D721Med (cell line): ENCODE data around the gene SNX33.
"Not testable (repeated sequence)": the region's sequence is repeated elsewhere in the genome, so short reads cannot be mapped to it uniquely, and the experiment has no call there.

Experiments
- DNase-seq: peaks from one replicate; pipeline ENCODE4 v3.0.0; 2011; ENCODE audit warnings: low spot score; ENCODE audit not compliant: insufficient read length
- FAIRE-seq: peaks from 2 replicates; lab custom pipeline; 2011; peaks lifted over from hg19 to GRCh38; lab: Jason Lieb, UNC
- TF ChIP-seq, protein P1 (sequence below): IDR thresholded peaks from 2 replicates; pipeline ENCODE4 v1.5.1; 2012; ENCODE audit warnings: mild to moderate bottlenecking, control low read depth; ENCODE audit not compliant: insufficient read depth; ENCODE audit errors: missing control alignments

The SNX33 gene

DNA sequence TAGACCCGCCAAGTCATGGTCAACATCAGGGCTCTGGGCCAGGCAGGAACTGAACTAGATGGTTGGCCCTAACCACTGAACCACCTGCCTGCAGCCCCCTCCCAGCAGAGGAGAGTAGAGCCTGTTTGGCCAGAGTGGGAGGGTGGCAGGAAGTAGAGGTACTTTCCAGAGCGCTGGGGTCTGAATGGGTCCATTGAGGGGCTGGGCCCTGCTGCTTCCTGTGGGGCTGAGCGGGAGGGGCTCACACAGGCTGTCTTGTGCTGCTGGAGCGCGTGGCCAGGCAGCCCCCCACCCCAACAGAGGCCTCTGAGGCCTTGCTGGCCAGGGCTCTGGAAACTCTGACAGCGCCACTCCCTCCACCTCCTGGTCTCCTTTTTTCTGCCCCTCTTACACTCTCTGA lies 47.5 kb downstream of the SNX33 start:
- no peak for FAIRE-seq
- DNase-seq, result no peak
- TF ChIP-seq, protein P1, sequence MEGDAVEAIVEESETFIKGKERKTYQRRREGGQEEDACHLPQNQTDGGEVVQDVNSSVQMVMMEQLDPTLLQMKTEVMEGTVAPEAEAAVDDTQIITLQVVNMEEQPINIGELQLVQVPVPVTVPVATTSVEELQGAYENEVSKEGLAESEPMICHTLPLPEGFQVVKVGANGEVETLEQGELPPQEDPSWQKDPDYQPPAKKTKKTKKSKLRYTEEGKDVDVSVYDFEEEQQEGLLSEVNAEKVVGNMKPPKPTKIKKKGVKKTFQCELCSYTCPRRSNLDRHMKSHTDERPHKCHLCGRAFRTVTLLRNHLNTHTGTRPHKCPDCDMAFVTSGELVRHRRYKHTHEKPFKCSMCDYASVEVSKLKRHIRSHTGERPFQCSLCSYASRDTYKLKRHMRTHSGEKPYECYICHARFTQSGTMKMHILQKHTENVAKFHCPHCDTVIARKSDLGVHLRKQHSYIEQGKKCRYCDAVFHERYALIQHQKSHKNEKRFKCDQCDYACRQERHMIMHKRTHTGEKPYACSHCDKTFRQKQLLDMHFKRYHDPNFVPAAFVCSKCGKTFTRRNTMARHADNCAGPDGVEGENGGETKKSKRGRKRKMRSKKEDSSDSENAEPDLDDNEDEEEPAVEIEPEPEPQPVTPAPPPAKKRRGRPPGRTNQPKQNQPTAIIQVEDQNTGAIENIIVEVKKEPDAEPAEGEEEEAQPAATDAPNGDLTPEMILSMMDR, result no peak

DNA sequence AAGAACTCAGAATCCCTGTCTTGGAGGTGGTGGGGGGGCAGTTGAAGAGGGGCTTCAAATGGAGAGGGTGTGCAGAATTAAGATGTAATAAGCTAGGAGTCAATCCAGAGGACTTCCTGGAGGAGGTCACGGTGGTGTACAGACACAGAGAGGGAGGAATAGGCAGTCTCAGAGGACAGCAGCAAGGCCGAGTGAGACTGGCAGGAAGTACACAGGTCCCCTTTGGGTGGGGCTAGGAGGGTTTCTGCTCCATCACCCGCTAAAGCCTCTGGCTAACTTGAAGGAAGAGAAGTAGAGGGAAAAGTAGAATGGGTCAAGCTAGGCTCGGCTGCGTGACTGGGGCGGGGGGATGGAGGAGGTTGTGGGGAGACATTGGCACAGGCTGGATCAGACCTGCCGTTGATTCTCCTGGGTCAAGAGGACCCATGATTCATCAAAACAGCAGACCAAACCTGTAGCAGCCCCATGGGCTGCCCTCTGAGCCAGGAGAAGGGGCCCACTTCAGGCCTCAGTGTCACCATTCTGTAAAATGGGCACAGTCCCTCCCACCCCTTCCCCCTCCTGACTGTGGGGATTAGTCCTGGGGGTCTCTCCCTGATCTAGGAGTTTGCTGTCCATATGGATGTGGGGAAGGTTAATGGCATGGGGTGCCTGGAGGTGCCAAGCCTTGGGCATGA lies 48.1 kb downstream of the SNX33 start:
- TF ChIP-seq, protein P1, result no peak
- no peak for DNase-seq
- FAIRE-seq, result no peak

DNA sequence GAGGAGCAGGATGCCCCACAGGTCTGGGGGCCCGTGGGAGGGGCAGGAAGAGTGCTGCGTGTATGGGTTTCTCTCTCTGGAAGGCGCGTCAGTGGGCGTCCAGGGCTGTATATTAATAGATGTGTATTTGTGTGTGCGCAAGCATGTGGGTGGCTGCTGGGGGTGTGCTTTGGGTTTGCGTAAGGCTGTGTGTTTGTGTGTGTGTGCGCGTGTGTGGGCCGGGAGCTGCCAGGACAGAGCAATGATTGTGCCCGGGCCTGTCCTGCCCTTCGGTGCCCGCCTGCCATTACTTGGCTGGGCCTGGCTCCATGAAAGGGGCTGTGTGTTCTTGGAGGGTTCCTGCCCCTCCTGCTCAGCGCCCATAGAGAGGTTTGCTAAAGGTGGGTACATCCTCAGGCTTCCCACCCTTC lies 48.6 kb downstream of the SNX33 start:
- DNase-seq, result no peak
- TF ChIP-seq, protein P1, result no peak
- no peak for FAIRE-seq

DNA sequence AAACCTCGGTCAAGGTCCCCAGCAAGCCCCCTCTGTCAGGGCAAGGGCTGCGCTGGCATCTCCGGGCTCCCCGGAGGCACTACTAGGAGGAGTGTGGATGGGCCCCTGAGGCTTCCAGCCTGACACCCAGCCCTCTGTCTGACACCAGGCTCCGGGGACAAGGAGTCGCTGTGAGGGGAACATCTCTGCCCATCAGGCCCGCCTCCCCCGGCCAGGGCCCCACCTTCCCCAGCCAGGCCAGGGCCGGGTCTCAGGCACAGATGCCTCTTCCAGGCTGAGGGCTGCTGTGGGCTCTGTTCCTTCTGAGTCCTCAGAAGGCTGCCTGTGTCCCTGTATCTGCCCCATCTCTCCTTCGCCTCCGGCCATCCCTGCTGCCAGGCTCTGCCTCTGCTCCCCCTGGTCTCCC lies 49.1 kb downstream of the SNX33 start:
- FAIRE-seq (no peak), DNase-seq (no peak)
- TF ChIP-seq, protein P1, result no peak

DNA sequence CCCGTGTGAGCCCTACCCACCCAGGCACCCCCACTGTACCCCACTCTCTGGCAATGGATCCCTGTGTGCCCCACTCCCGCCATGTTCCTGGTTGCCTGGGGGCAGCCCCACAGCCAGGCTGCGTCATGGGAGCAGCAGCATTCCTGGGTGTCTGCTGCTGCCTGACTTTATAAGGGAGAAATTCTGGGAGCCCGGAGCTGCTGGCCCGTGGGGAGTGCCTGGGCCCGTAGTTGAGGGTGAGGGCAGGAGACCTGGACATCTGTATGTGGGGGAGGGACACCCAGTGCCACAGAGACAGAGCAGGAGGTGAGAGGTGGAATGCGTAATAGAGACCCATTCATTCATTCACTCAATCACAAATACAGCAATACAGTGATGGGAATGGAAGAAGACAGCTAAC lies 49.8 kb downstream of the SNX33 start:
- DNase-seq (no peak), FAIRE-seq (no peak)
- TF ChIP-seq, protein P1, result no peak

DNA sequence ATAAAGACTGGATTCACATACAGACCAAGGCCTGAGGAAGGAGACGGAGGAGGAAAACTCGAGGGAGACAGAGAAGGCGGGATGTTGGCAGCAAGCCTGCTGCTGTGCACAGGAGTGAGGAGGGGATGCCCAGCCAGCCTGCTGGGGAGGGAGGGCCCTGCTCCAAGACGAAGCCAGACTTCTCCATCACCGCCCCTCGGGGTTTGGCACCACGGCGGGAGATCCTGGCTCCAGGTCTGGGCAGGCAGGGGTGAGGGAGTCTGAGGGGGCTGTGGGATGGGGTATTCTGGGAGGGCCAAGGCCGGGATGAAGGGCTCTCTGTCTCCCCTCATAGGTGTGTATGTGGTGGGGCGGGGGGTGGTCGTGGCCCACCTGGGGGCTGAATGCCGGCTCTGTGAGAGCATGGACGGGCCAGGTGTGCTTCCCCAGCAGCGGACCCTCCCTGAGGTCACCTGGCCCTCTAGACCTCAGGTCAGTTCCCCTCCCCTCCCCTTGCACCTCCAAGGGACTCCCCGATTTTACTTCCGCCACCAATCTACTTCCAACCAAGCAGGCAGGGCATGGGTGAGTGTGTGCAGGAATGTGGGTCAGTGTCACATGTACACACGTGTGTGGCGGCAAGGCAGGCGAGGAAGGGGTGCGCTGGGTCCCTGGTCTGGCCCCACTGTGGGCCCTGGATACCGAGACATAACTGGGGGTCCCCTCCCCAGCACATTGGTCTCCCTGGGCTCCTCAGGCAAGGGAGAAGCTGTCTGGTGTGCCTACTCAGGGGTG lies 50.4 kb downstream of the SNX33 start:
- DNase-seq, FAIRE-seq: not testable (repeated sequence)

DNA sequence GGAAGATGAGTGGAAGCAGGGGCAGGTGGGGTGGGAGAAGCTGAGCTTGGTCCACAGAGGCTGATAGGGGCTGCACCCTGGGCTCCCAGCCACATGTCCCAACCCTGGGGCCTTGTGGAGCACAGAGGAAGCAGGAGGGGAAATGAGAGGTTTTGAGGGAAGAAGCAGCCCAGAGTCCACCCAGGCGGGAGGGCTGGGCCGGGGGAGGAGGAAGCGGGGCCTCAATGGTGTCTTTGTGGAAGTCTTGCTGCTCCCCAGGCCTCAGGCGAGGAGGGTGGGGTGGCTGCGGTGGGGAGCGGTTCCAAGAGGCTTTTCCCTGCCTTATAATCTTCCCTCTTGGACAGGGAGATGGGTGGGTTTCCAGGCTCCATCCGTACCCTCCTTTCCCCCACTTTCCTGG lies 51.8 kb downstream of the SNX33 start:
- FAIRE-seq, DNase-seq: not testable (repeated sequence)

DNA sequence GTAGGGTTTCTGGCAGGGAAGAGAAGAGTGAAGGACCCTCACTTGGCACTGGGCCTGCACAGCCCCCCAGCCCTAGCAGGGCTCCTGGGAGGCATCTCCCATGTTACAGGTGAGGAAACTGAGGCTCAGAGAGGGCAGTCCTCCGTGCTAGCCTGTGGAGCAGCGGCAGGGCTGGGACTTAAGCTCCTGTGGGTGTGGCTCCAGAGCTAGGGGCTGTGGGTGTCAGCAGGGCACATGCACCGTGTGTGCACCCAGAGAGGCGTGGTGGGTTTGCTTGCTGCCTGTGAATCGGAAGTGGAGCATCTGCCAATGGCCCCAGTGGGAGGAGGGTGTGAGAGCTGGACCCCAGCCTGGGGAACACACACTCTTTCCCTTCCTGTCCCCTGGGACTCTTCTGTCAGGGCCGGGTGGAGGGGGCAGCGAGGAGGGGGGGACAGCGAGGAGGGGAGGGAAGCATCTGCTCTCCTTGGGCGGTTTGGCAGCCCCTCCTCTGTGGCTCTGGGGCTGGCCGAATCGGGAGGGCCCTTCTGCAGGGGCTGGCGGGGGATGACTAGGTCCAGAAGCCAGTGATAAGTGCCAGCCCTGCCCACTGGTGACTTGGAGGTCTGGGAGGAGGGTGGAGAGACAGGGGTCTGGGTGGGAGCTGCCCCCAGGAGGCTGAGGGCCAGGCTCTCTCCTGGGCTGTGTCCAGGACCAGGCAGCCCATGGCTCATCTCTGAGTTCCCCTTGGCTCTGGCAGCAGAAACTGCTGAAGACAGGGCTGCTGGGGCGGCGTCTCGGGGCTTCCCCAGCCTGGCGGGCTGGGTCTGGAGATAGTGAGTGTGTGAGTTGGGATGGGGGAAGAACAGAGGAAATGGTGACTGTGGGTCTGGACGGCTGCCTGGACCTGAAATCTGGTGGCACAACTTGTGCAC lies 52.5 kb downstream of the SNX33 start:
- not testable (repeated sequence) for FAIRE-seq, DNase-seq

DNA sequence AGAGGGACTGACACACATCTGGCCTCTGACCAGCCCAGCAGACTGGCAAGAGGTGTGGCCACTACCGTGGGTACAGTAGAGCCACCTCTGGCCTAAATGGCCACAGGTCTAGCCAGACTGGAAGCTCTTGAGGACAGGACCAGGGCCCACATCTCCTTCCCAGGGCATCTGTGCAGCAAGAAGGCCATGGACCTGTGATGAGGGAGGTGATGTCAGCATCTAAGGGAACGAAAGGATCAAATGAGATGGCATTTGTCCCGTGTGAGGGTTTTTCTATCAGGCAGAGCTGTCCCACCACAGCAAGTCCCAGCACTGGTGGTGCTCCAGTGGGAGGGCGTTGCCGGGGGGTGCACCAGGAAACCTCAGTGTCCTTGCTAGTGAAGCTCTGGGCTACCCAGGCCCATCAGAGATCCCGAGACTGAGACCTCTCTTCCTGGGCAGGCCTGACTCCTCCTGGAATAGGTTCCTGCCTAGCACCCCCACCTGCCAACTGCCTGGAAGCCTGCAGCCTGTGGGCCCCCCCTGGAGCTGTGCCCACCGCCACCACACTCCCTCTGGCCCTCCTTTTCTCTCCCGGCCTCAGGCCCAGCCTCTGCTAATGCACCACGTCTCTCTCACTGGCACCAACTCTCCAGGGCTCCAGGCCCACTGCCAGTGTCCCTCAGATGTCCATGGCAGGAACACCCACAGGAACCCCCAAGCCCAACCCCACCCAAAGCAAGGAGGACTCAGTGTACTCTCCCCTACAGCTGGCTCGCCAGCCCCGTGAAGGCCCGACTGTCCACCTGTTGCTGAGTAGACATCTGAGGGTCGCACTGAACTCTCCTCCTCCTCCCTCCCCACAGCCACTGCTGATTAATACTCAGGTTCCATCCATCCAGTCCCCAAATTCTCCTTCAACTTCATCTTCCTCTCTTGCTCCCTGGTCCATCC lies 53.6 kb downstream of the SNX33 start:
- not testable (repeated sequence) for DNase-seq, FAIRE-seq
